ENCODE data around the gene GHRL. TPM values are rescaled to one million over a fixed set of nuclear protein-coding genes. Genes with fewer than 3 reads are reported as not detected.

GHRL gene
- total RNA-seq, 4 donors from 2014 or later, result 11.3 TPM; not detected in 3

- TF ChIP-seq, protein P1, sequence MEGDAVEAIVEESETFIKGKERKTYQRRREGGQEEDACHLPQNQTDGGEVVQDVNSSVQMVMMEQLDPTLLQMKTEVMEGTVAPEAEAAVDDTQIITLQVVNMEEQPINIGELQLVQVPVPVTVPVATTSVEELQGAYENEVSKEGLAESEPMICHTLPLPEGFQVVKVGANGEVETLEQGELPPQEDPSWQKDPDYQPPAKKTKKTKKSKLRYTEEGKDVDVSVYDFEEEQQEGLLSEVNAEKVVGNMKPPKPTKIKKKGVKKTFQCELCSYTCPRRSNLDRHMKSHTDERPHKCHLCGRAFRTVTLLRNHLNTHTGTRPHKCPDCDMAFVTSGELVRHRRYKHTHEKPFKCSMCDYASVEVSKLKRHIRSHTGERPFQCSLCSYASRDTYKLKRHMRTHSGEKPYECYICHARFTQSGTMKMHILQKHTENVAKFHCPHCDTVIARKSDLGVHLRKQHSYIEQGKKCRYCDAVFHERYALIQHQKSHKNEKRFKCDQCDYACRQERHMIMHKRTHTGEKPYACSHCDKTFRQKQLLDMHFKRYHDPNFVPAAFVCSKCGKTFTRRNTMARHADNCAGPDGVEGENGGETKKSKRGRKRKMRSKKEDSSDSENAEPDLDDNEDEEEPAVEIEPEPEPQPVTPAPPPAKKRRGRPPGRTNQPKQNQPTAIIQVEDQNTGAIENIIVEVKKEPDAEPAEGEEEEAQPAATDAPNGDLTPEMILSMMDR (IDR thresholded peaks at IDR 0.05; ENCODE audit: low read depth), result no peak
Observed at GRCh38 chr3:10332481-10333348, 40.0 kb upstream of the GHRL start.

- TF ChIP-seq, protein P1 (IDR thresholded peaks at IDR 0.05; ENCODE audit: low read depth), result no peak
Observed at GRCh38 chr3:10331320-10331719, 38.6 kb upstream of the GHRL start.

- TF ChIP-seq, protein P1 (IDR thresholded peaks at IDR 0.05; ENCODE audit: low read depth), result no peak
Observed at GRCh38 chr3:10330319-10330718, 37.6 kb upstream of the GHRL start.

DNA sequence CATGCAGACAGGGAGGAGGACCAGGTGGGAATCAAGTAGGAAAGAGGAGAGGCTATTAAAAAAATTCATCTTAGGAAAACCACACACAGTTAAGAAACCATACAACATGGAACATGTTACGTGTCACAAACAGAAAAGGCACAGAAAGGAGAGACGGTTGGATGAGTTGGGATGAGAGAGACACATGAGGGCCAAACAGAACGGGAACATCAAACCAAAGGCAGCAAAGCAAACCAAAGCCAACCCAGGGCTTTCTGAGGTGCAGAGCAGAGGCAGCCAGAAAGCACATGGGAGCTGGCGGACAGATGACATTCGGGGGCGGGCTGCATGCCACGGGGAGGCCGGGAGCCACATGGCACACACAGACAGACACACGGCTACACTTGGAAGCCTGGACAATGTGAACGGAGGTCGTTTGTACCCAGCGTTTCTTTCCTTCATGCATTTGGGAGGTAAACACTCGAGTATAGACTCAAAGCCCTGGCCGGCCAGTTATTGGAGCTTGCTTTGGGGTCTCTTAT lies 36.8 kb upstream of the GHRL start:
- TF ChIP-seq, protein P1 (IDR thresholded peaks at IDR 0.05; ENCODE audit: low read depth), result no peak

DNA sequence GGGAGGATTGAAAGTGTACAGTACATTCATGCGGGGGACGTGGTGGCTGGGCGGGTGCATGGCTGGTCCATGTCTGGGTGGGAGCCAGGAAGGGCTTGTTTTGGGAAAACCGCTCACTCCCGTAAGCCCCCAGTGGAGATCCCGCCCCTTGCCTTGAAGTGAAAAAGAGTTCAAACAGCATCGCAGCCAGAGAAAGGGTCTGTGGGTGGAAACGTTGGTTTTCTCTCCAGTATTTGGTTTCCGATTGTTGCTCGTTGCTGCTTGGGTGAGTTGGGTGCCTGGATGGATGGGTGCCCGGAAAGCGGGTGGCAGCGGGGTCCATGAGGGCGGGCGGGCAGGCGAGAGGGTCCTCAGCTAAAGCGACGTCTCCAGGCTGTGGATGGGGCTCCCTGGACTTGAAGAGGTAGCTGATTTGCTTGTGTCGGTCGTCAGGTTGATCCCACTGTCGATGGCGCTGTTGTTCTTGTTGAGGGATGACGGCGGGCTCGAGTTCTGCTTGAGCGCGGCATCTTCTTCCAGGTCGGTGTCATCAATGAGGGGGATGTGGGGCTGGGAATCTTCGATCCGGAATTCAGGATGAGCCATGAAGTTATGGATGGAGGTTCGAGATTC lies 35.8 kb upstream of the GHRL start:
- TF ChIP-seq, protein P1 (IDR thresholded peaks at IDR 0.05; ENCODE audit: low read depth), result no peak

GRCh38 chr3:10327592-10327991 lies 34.8 kb upstream of the GHRL start:
- TF ChIP-seq, protein P1 (IDR thresholded peaks at IDR 0.05; ENCODE audit: low read depth), result no peak

- TF ChIP-seq, protein P1 (IDR thresholded peaks at IDR 0.05; ENCODE audit: low read depth), result no peak
Observed at GRCh38 chr3:10322352-10322710, 29.6 kb upstream of the GHRL start.

Measured in subcutaneous adipose tissue (tissue), 4 donors.